Activated CD8-positive, alpha-beta memory T cell treated with anti-CD3 and anti-CD28 coated beads for 1 hour (primary cell): ENCODE measurements around the gene WDR37.
"Not testable (repeated sequence)": the region's sequence is repeated elsewhere in the genome, so short reads cannot be mapped to it uniquely, and the experiment has no call there.

Source experiments
- DNase-seq, 2 donors: peaks; one replicate each; pipeline ENCODE4 v3.0.0-alpha.2; 2020; ENCODE audit warnings: low read depth in 1 of 2; ENCODE audit errors: extremely low read depth in 1 of 2

Gene WDR37, protein sequence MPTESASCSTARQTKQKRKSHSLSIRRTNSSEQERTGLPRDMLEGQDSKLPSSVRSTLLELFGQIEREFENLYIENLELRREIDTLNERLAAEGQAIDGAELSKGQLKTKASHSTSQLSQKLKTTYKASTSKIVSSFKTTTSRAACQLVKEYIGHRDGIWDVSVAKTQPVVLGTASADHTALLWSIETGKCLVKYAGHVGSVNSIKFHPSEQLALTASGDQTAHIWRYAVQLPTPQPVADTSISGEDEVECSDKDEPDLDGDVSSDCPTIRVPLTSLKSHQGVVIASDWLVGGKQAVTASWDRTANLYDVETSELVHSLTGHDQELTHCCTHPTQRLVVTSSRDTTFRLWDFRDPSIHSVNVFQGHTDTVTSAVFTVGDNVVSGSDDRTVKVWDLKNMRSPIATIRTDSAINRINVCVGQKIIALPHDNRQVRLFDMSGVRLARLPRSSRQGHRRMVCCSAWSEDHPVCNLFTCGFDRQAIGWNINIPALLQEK

DNA sequence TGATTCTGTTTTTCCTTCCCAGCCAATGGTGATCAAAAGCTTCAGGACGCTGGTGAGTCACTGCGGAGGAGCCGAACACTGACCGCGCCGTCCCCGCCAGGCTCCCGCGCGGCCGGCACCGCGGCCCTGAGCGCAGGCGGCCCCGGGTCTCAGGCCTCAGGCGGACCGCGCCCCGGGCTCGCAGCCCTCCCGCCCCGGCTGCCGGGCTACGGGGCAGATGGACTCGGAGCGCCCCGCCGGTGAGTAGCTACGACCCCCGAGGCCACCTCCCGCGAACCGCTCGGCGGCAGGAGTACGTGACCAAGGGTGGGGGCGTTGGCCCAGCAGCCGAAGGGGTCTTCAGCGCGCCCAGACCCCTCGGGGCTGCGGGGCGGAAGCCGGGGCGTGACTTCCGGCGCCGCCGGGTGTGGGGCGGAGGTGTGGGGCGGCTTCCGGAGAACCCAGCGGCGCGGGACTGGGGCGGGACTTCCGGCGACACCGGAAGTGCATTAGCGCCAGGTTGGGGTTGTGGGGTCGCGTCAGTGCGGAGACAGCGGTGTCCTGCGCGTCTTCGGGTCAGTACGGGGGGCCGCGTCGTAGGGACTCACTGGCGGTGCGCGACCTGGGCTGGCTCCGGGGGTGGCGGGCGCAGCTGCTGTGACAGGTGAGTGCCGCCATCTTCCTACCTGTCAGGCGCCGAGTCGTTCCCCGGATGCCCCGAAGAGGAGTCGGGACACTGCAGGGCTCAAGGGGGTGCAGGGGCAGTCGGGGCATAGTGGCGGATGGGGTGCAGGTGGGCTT, at the start of gene WDR37:
Gene WDR37 (plus strand): TSS at position 60 of the 780 bp plus-strand sequence. CDS start 15,771 bp downstream, outside the sequence.
- DNase-seq, result peak; percentile 55 to 87

DNA sequence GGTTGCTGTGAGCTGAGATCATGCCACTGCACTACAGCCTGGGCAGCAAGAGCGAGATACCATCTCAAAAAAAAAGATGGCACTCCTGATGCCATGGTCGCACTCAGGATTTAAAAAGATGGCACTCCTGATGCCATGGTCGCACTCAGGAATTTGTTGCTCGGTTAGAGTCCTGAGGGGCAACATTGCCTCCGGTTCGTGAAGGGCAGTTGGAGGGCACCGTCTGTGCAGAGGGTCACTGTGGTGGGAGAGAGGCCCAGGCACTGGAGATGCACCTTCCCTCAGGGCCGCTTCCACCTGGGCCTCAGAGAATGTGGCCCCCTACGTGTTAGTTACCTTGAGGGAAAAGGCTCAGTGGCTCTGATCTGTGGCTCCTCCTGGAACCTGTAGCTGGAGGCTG, 49.6 kb upstream of the WDR37 start:
- no peak for DNase-seq

DNA sequence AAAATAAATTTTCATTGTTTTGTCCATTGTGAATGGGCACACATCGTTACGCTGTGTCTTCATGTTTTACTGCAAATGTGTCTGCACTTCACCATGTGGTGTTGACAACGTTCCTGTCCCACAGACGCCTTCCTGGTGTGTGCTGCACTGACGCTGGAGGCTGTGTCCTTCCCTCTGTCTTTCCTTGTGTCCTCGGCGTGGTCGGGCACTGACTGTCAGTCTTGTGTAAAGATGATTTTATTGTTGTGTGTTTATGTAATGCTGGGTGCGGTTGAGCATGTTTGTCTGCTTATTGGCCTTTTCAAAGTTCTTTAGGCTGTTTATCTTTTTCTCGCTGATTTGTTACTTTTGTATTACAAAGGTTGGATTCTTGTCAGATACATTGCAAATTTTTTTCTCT, 48.6 kb upstream of the WDR37 start:
- DNase-seq, result no peak

DNA sequence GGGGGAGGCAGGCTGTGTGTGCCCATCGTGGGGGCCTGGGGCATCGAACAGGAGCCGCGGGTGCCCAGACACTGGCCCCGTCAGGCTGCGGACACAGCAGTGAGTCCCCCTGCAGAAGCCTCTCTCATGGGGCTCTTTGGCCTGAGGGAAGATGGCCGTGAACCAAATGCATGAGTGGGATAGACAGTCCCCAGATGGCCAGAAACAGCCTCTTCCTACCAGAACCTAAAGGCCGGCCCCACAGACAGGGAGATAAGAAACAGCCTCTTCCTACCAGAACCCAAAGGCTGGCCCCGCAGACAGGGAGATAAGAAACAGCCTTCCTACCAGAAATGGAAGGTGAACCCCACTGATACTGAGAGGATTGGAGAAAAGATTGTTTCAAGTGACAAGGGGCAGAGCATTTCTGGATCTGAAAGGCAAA, 47.1 kb upstream of the WDR37 start:
- DNase-seq, result no peak

DNA sequence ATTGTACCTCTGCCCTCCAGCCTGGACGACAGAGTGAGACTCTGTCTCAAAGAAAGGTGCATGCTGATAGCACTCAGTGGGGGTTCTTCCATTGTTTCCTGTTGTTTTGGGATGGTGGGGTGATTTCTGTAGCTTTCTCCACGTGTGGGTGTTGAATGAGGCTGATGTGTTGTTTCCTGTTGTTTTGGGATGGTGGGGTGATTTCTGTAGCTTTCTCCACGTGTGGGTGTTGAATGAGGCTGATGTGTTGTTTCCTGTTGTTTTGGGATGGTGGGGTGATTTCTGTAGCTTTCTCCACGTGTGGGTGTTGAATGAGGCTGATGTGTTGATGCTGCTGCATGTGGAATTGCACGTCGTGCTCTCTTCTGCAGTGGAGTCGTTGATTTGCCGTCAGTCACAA, 46.2 kb upstream of the WDR37 start:
- DNase-seq, result not testable (repeated sequence)

DNA sequence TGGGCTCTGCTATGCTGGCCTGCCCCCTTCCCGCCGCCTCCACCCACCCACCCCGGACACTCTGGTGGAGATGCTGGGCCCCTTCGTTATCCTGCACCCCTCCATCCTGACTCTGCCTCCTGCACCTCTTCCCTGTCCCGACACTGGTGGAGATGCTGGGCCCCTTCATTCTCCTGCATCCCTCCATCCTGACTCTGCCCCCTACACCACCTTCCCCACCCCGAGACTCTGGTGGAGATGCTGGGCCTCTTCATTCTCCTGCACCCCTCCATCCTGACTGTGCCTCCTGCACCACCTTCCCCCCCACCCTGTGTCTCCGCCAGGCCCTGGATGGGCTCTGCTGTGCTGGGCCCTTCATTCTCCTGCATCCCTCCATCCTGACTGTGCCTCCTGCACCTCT, 45.5 kb upstream of the WDR37 start:
- DNase-seq, result no peak

DNA sequence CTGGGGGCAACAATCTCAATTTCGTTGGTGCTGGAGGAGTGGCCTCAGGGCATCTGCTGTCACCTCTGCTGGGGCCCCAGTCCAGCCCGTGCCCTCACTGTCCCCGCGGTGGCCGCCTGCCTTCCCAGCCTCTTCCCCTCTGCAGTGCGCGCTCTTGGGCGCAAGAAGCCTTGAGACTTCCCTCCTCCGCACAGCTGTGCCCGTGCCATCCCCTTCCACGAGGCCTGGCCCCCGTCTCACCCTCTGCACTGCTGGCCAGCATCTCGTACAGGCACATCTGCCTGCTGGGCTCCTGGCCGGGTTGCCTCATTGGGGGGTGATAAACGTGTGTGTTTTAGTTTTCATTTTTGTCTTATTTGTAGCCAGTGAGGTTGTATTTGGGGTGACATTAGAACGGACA, 44.5 kb upstream of the WDR37 start:
- DNase-seq, result no peak

DNA sequence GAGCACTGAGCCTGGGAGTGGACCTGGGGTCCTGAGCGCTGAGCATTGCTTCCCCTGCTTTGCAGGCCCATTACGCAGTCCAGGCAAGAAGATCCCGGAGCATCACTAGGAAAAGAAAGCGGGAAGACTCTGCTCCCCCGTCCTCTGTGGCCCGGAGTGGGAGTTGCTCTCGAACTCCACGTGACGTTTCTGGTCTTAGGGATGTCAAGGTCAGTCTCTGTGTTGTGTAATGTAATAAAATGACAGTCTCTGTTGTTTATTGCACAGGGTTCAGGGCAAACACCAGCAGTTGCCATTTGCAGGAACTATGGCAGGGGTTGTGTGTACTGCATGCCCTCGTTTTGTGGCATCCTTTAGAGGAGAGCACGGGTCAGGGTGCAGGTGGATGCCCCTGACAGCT, 40.5 kb upstream of the WDR37 start:
- DNase-seq, result no peak

DNA sequence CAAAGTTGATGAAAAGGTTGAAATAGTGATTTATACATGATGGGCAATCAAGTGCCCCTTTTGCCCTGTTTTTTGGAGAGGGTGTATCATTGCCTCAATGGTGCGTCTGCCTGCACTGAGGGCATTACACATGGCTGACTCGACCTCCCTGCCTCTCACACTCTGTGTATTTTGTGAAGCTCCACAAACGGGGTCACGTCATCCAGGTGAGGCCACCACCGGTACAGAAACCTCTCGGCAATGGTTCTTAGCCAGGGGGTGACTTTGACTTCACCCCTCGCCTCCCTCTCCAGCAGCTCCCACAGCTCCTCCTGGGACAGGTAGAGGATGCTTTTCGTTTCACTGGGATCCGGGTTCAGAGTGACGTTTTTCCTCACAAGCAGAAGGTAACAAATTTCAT, 36.8 kb upstream of the WDR37 start:
- no peak for DNase-seq

DNA sequence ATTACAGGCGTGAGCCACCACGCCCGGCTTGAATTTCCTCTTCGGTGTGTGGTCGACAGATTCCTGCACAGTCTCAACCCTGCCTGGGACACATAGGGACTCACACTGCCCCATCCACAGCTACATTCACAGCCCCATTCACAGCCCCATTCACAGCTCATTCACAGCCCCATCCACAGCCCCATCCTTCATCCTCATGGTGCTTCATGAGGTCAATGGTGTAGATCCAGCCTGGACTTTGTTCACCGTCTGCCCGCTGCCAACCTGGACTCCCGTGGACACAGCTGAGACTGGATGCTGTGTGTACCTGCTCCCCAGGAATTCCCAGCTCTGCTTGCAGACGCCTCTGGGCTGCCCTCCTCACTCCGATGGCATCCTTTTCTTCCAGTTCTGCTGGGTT, 35.7 kb upstream of the WDR37 start:
- no peak for DNase-seq

DNA sequence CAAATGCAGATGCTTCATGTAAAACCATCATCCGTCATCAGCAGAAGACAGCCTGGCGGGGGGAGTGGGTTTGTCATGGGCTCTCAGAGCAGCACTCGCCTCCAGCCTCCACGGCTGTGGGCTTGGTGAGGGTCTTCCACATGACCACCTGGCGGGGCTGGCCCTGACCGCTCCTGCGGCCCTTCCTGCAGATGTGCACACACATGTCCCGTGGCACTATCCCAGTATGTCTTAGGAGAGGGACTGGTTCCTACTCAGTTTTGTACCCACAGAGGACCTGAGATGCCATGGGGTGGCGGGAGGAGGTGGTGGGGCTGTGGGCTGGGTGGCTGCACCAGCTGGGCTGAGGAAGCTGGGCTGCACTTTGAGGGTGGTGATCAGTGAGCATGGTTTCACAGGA, 35.2 kb upstream of the WDR37 start:
- DNase-seq, result no peak

DNA sequence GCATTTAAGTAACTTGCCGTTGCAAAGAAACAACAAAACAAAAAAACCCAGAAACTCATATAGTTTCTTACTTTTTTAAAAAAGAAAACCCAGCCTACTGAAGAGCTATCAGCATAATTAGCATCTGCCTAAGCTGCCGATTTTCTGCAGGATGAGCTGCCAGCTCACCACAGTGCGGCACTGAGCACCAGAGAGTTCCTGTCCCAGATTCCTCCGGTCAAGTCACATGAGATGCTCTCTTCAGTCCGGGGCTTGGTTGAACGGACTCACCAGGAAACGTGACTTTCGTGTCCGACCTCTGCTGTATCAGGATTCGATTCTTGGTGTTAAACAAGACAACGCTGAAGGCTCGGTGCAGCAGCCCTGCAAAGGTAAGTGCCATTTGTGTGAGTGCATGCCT, 33.8 kb upstream of the WDR37 start:
- no peak for DNase-seq

DNA sequence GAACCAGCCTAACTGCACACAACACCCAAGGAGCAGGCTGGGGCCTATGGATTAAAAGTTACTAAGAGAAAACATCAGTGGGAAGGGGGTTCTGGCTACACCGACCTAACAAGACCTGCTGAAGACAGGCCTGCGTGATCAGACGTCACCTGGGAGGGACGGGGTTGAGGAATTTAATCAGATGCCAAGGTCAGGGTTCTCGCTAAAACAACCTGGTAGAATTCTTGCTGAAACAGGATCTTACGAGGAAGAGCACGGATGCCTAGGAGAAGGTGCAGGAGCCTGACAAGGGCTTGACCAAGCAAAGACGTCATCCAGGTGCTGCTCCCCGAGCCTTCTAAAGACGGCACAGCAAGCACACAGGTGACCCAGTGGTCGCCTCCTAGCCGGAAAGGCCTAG, 32.1 kb upstream of the WDR37 start:
- DNase-seq, result no peak

DNA sequence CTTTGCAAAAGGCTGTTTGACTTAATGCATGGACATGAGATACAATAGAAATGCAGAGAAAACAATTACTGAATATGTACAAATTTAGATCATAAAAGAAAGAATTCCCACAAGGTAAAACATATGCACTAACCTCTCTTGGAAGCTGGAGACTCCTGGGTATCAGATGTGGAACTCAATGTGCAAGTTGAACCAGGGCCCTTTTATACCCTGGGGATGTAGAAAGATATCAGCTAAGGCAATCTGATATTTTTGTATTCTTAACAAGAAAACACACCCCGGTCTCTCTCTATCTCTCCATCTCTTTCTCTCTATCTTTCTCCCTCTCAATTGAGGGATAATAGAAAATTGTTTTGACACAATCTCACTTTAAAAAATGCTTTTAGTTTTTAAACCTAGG, 30.5 kb upstream of the WDR37 start, which contains the start of gene IDI2:
Gene IDI2 (minus strand): TSS at position 177 of the 400 bp plus-strand sequence. CDS start 1,136 bp downstream, outside the sequence.
- DNase-seq, result no peak

DNA sequence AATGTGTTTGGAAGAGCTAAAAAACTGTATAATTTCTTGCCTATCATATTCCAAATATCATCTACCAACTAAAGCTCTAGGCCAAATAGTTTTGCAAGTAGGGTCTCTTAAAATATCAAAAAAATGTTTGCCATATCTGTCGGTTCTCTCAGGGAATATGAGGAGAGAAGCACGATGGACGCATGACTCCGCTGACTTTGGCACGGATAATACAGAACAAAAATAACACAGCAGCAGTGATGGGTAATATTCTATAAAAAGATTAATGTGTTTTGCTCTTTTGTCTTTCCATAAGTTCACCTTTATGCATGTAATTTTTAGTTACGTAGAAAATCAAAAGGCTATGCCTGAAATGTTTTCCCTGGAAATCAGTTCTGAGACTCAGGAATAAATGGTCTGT, 29.6 kb upstream of the WDR37 start:
- DNase-seq, result no peak

DNA sequence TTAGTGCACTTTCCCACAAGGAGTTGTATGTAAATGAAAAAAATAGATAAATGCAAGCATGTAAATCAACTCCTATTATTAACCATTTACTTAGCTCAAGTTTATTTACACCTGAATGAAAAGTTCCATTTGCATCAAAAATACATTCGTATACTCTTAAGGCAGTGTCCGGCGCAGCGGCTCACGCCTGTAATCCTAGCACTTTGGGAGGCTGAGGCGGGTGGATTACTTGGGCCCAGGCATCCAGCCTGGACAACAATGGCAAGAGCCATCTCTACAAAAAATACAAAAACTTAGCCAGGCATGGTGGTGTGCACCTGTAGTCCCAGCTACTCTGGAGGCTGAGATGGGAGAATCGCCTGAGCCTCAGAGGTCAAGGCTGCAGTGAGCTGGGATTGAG, 26.3 kb upstream of the WDR37 start:
- no peak for DNase-seq

DNA sequence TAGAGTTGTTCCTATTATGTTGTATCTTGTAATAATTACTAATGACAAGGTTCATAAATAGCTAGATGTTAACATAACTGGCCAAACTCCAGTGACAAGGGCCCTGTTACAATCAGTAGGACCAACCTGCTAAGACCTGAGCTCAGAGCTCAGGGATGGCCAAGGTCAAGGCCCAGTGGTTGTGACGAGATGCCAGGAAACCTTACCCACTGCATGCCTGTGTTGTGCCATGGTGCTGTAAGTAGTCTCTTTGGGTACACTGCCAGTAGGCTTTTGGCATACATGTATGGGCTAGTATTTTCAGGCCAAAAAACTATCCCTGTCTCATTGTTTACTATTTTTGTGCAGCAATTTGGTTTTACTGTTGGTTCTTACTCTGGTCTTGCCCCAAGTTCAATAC, 22.6 kb upstream of the WDR37 start:
- no peak for DNase-seq

DNA sequence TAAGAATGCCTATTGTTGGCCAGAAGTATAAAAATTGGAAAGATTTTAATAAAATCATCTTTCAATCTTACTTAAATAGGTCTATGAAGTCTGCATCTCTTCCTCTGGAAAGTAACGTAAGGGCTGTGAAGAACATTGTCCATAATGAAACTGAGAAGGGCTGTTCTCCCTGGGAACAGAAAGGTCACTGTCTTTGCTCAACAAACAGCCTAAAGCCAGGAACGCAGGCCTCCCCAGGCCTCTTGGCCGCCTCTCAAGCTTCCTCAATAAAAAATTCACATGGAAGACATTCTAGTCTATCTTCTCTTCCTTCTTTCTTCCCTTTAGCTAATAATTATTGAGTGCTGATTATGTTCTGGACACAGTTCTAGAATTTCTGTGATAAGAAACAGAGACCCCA, 21.4 kb upstream of the WDR37 start:
- no peak for DNase-seq

DNA sequence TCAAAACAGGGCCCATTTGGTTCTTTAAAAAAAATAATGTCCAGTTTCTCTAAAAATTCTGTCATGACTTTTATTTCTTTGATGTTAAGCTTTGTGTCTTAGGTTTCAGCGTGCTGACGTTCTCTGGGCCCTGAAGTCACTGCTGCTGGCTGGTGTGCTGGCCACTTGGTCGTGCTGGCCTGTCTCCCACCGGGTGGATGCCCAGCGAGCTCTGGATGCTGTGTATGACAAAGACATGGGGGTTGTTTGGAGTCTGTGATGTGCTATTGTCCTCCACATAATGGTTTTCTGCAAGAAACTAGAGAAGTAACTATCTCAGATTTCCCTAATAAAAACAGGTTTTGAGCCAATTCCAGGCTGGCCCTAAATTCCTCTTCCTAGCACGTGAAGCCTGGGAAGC, 21.0 kb upstream of the WDR37 start:
- DNase-seq, result no peak

DNA sequence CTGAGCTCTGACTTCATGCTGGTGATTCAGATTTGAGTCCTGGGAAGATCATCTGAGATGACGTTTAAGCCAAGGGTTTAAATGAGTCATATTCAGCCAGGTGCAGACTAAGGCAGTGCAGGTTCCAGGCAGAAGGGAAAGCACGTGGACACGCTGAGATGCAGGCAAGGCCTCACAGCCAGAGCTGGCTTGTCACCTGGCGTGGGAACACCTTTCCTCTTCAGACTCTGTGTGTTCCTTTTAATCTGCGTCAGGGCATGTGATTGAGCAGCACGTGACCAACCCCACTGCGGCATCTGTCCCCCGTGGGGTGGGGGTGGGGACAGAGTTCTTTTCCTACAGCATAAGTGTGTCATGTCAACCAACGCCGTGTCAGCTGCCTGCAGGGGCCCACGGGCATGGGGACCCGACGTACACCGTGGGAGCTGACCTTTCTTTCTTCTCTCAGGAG, 19.8 kb upstream of the WDR37 start:
- DNase-seq, result no peak

DNA sequence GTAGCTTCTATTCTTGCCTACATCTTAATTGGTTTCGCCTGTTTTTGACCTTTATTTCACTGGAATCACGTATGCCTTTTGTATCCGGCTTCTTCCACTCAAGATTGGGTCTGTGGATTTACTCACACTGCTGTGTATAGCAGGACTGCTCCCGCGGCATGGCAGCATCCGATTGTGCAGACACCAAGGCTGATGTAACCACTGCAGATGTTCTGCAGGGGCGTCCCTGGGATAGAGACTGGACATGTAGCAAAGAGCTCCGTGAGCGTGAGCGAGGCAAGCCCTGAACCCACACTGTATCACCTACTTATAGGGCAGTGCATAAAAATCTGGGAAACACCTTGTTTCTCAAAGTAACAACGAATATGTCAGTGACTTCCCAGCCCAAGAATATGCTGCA, 19.1 kb upstream of the WDR37 start:
- DNase-seq, result no peak

DNA sequence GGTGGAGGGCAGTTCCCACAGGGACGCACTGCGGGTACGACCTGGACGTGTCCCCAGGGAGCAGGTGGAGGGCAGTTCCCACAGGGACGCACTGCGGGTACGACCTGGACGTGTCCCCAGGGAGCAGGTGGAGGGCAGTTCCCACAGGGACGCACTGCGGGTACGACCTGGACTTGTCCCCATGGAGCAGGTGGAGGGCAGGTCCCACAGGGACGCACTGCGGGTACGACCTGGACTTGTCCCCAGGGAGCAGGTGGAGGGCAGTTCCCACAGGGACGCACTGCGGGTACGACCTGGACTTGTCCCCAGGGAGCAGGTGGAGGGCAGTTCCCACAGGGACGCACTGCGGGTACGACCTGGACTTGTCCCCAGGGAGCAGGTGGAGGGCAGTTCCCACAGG, 17.4 kb upstream of the WDR37 start:
- not testable (repeated sequence) for DNase-seq
